GM23248 (cell line): ENCODE results near the gene STIM1. TPM values are rescaled to one million over a fixed set of nuclear protein-coding genes. Genes with fewer than 3 reads are reported as not detected.

Experiments
- DNase-seq: peaks from one replicate; pipeline ENCODE4 v3.0.0-alpha.2; 2015
- H2AFZ ChIP-seq: fragments of 200-600 bp; sonication (generic); 2 replicates; pipeline ENCODE4 v1.6.1; 2016; ENCODE audit warnings: antibody characterized with exemption
- H3F3A ChIP-seq: fragments of 200-600 bp; sonication (generic); 2 replicates; pipeline ENCODE4 v1.6.1; 2016; ENCODE audit warnings: mild to moderate bottlenecking, antibody characterized with exemption, mixed run types; ENCODE audit not compliant: insufficient read depth
- H3K27ac ChIP-seq: fragments of 200-600 bp; sonication (generic); 2 replicates; pipeline ENCODE4 v1.5.1; 2016; ENCODE audit warnings: mild to moderate bottlenecking
- H3K27me3 ChIP-seq: fragments of 200-600 bp; sonication (generic); replicated peaks from 2 replicates; pipeline ENCODE4 v1.6.1; 2016; ENCODE audit warnings: mild to moderate bottlenecking; ENCODE audit not compliant: insufficient read depth
- H3K36me3 ChIP-seq: fragments of 200-600 bp; sonication (generic); 2 replicates; pipeline ENCODE4 v1.6.1; 2016; ENCODE audit warnings: low read depth, mild to moderate bottlenecking
- H3K4me1 ChIP-seq: fragments of 200-600 bp; sonication (generic); 2 replicates; pipeline ENCODE4 v1.6.1; 2016; ENCODE audit warnings: mild to moderate bottlenecking; ENCODE audit not compliant: insufficient read depth
- H3K4me2 ChIP-seq: fragments of 200-600 bp; sonication (generic); one replicate; pipeline ENCODE4 v1.6.1; 2016; ENCODE audit warnings: mild to moderate bottlenecking; ENCODE audit not compliant: unreplicated experiment
- H3K4me3 ChIP-seq: fragments of 200-600 bp; sonication (generic); 2 replicates; pipeline ENCODE4 v1.5.1; 2016; ENCODE audit warnings: mild to moderate bottlenecking
- H3K79me2 ChIP-seq: fragments of 200-600 bp; sonication (generic); 2 replicates; pipeline ENCODE4 v1.6.1; 2016; ENCODE audit warnings: mild to moderate bottlenecking; ENCODE audit not compliant: insufficient read depth
- H3K9ac ChIP-seq: fragments of 200-600 bp; sonication (generic); 2 replicates; pipeline ENCODE4 v1.6.1; 2016; ENCODE audit warnings: mild to moderate bottlenecking
- H3K9me2 ChIP-seq: fragments of 200-600 bp; sonication (generic); 2 replicates; pipeline ENCODE4 v1.6.1; 2016; ENCODE audit warnings: mixed run types, mild to moderate bottlenecking, moderate library complexity; ENCODE audit not compliant: insufficient read depth
- H3K9me3 ChIP-seq: fragments of 200-600 bp; sonication (generic); one replicate; pipeline ENCODE4 v1.6.1; 2017; ENCODE audit warnings: low read depth
- H4K20me1 ChIP-seq: fragments of 200-600 bp; sonication (generic); 2 replicates; pipeline ENCODE4 v1.6.0; 2016; ENCODE audit not compliant: insufficient read depth
- EZH2 ChIP-seq: fragments of 200-600 bp; sonication (generic); IDR thresholded peaks from 2 replicates; pipeline ENCODE4 v1.6.1; 2018; ENCODE audit warnings: antibody characterized with exemption, mild to moderate bottlenecking; ENCODE audit not compliant: insufficient read depth, poor library complexity, severe bottlenecking
- EZH2phosphoT487 ChIP-seq: fragments of 200-600 bp; sonication (generic); IDR thresholded peaks from 2 replicates; pipeline ENCODE4 v1.6.1; 2018; ENCODE audit warnings: antibody characterized with exemption, moderate library complexity, mild to moderate bottlenecking, low read depth; ENCODE audit not compliant: insufficient read depth
- WGBS, 2 experiments: methylation state at CpG; one replicate each; pipeline ENCODE4 v1.1.6; 2015 to 2017; ENCODE audit warnings: low lambda C conversion rate in 2 of 2, low coverage in 1 of 2; ENCODE audit errors: missing lambda C conversion rate in 2 of 2; 5-methylcytosine and 5-hydroxymethylcytosine counted together
- in situ Hi-C: fragments of 300-500 bp; cut with MboI; formaldehyde crosslinking; loops from 2 replicates; pipeline ENCODE4 v1.15.0; 2020
- polyA plus RNA-seq: library from polyadenylated mRNA; unstranded; fragments of >200 nt; fragmentation: Nextera tagmentation; extraction: Ambion mirVana; gene quantifications from 2 replicates; pipeline ENCODE4 v1.2.1, GENCODE V29; 2016
- total RNA-seq: library from RNA; depleted of rRNA; stranded (reverse); fragments of >200 nt; shearing (Covaris generic); gene quantifications from 2 replicates; pipeline ENCODE4 v1.2.3, GENCODE V29; 2014

STIM1 gene
- total and polyA plus RNA-seq, 2 experiments from 2014 or later: 22.3 to 24.6 TPM

- H3K9me3 ChIP-seq: no peaks in the 10 kb centered on the region
- H3K79me2 ChIP-seq: no peaks in the 10 kb centered on the region
- no peaks in the 10 kb centered on the region for H3K36me3 ChIP-seq
- 91 to 95% methylated on average over 3 of the region's 3 CpGs for WGBS, 2 experiments
- no peak overlapping the region for H3K27ac ChIP-seq
- H3K4me1 ChIP-seq: peaks cover 10% of the 10 kb centered on the region
- no peaks in the 10 kb centered on the region for H4K20me1 ChIP-seq
- no peak overlapping the region for H3K9ac ChIP-seq
- DNase-seq: no peak
- no peak overlapping the region for H3K4me3 ChIP-seq
- TF ChIP-seq EZH2: no peak
- TF ChIP-seq EZH2phosphoT487: no peak
- H3K4me2 ChIP-seq: no peak overlapping the region
- in situ Hi-C loops: no loop called here
- H3K27me3 ChIP-seq: no peaks in the 10 kb centered on the region
- no peak overlapping the region for H2AFZ ChIP-seq
- H3F3A ChIP-seq: no peaks in the 10 kb centered on the region
- H3K9me2 ChIP-seq: no peaks in the 10 kb centered on the region
These were observed 97.9 kb downstream of the STIM1 start for GRCh38 chr11:3953327-3953726.

- Histone ChIP-seq H3K4me1 (peaks cover 22% of the 10 kb centered on the region), H3K27ac (no peak overlapping the region), H3K9ac (no peak overlapping the region), H3K36me3 (no peaks in the 10 kb centered on the region), H3K9me2 (no peaks in the 10 kb centered on the region), H4K20me1 (no peaks in the 10 kb centered on the region), H3F3A (peaks cover 7% of the 10 kb centered on the region), H3K4me3 (no peak overlapping the region), H3K9me3 (no peaks in the 10 kb centered on the region), H3K4me2 (no peak overlapping the region), H3K27me3 (no peaks in the 10 kb centered on the region), H2AFZ (no peak overlapping the region), H3K79me2 (no peaks in the 10 kb centered on the region)
- TF ChIP-seq EZH2 (no peak), EZH2phosphoT487 (no peak)
- 96 to 99% methylated on average over 3 of the region's 3 CpGs for WGBS, 2 experiments
- DNase-seq: peak; percentile 51
- in situ Hi-C loops: no loop called here
These were observed 99.2 kb downstream of the STIM1 start for GRCh38 chr11:3954448-3955298.

- 86 to 90% methylated on average over 1 of the region's 1 CpG for WGBS, 2 experiments
- in situ Hi-C loops: no loop called here
These were observed 99.8 kb downstream of the STIM1 start for GRCh38 chr11:3955299-3955665.

GRCh38 chr11:3956038-3956437 lies 100.6 kb downstream of the STIM1 start:
- H3K4me1 ChIP-seq: peaks cover 30% of the 10 kb centered on the region
- H3K79me2 ChIP-seq: no peaks in the 10 kb centered on the region
- TF ChIP-seq EZH2phosphoT487 (no peak), EZH2 (no peak)
- H4K20me1 ChIP-seq: no peaks in the 10 kb centered on the region
- H3K9ac ChIP-seq: no peak overlapping the region
- no peaks in the 10 kb centered on the region for H3K36me3 ChIP-seq
- H3K27ac ChIP-seq: no peak overlapping the region
- no peaks in the 10 kb centered on the region for H3K9me3 ChIP-seq
- in situ Hi-C loops: no loop called here
- no peak overlapping the region for H2AFZ ChIP-seq
- no peak for DNase-seq
- 98% methylated on average over 2 of the region's 2 CpGs for WGBS, 2 experiments
- H3K27me3 ChIP-seq: no peaks in the 10 kb centered on the region
- no peaks in the 10 kb centered on the region for H3K9me2 ChIP-seq
- H3K4me2 ChIP-seq: no peak overlapping the region
- H3K4me3 ChIP-seq: no peak overlapping the region
- H3F3A ChIP-seq: peaks cover 16% of the 10 kb centered on the region

More at GRCh38 chr11:3955299-3955665, 99.8 kb downstream of the STIM1 start:
- H3K4me3 ChIP-seq: no peak overlapping the region
- DNase-seq: no peak
- peaks cover 28% of the 10 kb centered on the region for H3K4me1 ChIP-seq
- no peaks in the 10 kb centered on the region for H3K9me2 ChIP-seq
- H3F3A ChIP-seq: peaks cover 13% of the 10 kb centered on the region
- no peak overlapping the region for H3K9ac ChIP-seq
- TF ChIP-seq EZH2phosphoT487 (no peak), EZH2 (no peak)
- H3K27me3 ChIP-seq: no peaks in the 10 kb centered on the region
- H3K4me2 ChIP-seq: no peak overlapping the region
- no peaks in the 10 kb centered on the region for H3K9me3 ChIP-seq
- no peaks in the 10 kb centered on the region for H3K79me2 ChIP-seq
- no peak overlapping the region for H2AFZ ChIP-seq
- H3K27ac ChIP-seq: no peak overlapping the region
- H3K36me3 ChIP-seq: no peaks in the 10 kb centered on the region
- H4K20me1 ChIP-seq: no peaks in the 10 kb centered on the region
